ENCODE measurements around the gene ORMDL3. TPM values are rescaled to one million over a fixed set of nuclear protein-coding genes. Genes with fewer than 3 reads are reported as not detected.

ORMDL3 gene
- total and polyA plus RNA-seq, 4 experiments from 2014 or later = 79.6 to 161 (median 88.8) TPM

- POLR2A ChIA-PET (ENCODE audit: partially characterized antibody) = interaction anchor here (1.5 kb wide), 1 partner anchor 49 kb away, joined by 3 read pairs; no protein-coding TSS in a partner anchor
- no peaks in the 10 kb centered on the region for H3K27me3 Mint-ChIP-seq
- peaks cover 0 to 2% (median 0%) of the 10 kb centered on the region in 8 donors for H3K9me3 Mint-ChIP-seq
- Histone ChIP-seq H3K36me3 (ENCODE audit: insufficient read depth, low read length) (peaks cover 46% of the 10 kb centered on the region), H3K4me1 (ENCODE audit: insufficient read depth, low read length) (peaks cover 84% of the 10 kb centered on the region), H3K27me3 (ENCODE audit: insufficient read depth, low read length) (no peaks in the 10 kb centered on the region), H3K4me3 (ENCODE audit: low read length in 2 of 2) (no peak overlapping the region), H3K9me3 (ENCODE audit: control insufficient read depth in 1 of 2, low read length in 2 of 2) (no peaks in the 10 kb centered on the region), H3K27ac (ENCODE audit: low read depth, low read length) (peak overlapping the region; percentile 32)
- H3K4me1 Mint-ChIP-seq = peaks cover 37 to 88% (median 74%) of the 10 kb centered on the region in 4 donors
- H3K27ac Mint-ChIP-seq = peak overlapping the region; percentile 72 to 90 (median 82)
- DNase-seq = no peak
- peaks cover 42 to 57% of the 10 kb centered on the region in 2 donors for H3K36me3 Mint-ChIP-seq
- CTCF ChIA-PET (ENCODE audit: partially characterized antibody) = interaction anchor here (1.5 kb wide), 1 partner anchor 59 kb away, joined by 7 read pairs; the partner anchor contains the start of gene PSMD3
- intact Hi-C loops (cut with micrococcal nuclease) = no loop called here
- peak overlapping the region in 4 of 8 donors; percentile 22 to 68 (median 50) for H3K4me3 Mint-ChIP-seq
These were observed 6.1 kb downstream of the ORMDL3 start for GRCh38 chr17:39921323-39921722.

GRCh38 chr17:39920218-39921210, 6.9 kb downstream of the ORMDL3 start:
- H3K27ac Mint-ChIP-seq = peak overlapping the region; percentile 72 to 90 (median 82)
- Histone ChIP-seq H3K4me1 (ENCODE audit: insufficient read depth, low read length) (peaks cover 76% of the 10 kb centered on the region), H3K9me3 (ENCODE audit: control insufficient read depth in 1 of 2, low read length in 2 of 2) (no peaks in the 10 kb centered on the region), H3K27me3 (ENCODE audit: insufficient read depth, low read length) (no peaks in the 10 kb centered on the region), H3K4me3 (ENCODE audit: low read length in 2 of 2) (no peak overlapping the region), H3K36me3 (ENCODE audit: insufficient read depth, low read length) (peaks cover 46% of the 10 kb centered on the region), H3K27ac (ENCODE audit: low read depth, low read length) (peak overlapping the region; percentile 32)
- intact Hi-C loops (cut with micrococcal nuclease) = no loop called here
- ChIA-PET CTCF (ENCODE audit: partially characterized antibody) (interaction anchor here (0.6 kb wide), 1 partner anchor 320 kb away, joined by 3 read pairs; no protein-coding TSS in a partner anchor), POLR2A (ENCODE audit: partially characterized antibody) (no interaction called here)
- H3K4me3 Mint-ChIP-seq = peak overlapping the region in 5 of 8 donors; percentile 22 to 68 (median 57)
- H3K36me3 Mint-ChIP-seq = peaks cover 46 to 57% of the 10 kb centered on the region in 2 donors
- H3K27me3 Mint-ChIP-seq = no peaks in the 10 kb centered on the region
- peak in 3 of 5 donors; percentile 17 to 58 (median 32) for DNase-seq
- no peaks in the 10 kb centered on the region for H3K9me3 Mint-ChIP-seq
- H3K4me1 Mint-ChIP-seq = peaks cover 33 to 80% (median 69%) of the 10 kb centered on the region in 4 donors

- intact Hi-C loops (cut with micrococcal nuclease) = no loop called here
- no peaks in the 10 kb centered on the region for H3K27me3 ChIP-seq (ENCODE audit: insufficient read depth, low read length)
- H3K4me3 ChIP-seq (ENCODE audit: low read length in 2 of 2) = no peak overlapping the region
- peaks cover 24 to 67% (median 55%) of the 10 kb centered on the region in 4 donors for H3K4me1 Mint-ChIP-seq
- no peaks in the 10 kb centered on the region for H3K27me3 Mint-ChIP-seq
- H3K36me3 ChIP-seq (ENCODE audit: insufficient read depth, low read length) = peaks cover 45% of the 10 kb centered on the region
- no peaks in the 10 kb centered on the region for H3K9me3 Mint-ChIP-seq
- peak overlapping the region in 3 of 7 donors; percentile 29 to 83 (median 79) for H3K27ac Mint-ChIP-seq
- no peak for DNase-seq
- H3K36me3 Mint-ChIP-seq = peaks cover 49 to 59% of the 10 kb centered on the region in 2 donors
- no peak overlapping the region for H3K27ac ChIP-seq (ENCODE audit: low read depth, low read length)
- POLR2A ChIA-PET (ENCODE audit: partially characterized antibody) = interaction anchor here (1.3 to 2.7 kb wide), 2 partner anchors 8 to 43 kb away, joined by 3 to 13 read pairs; partner anchors contain the start of genes LRRC3C and ORMDL3
- H3K4me1 ChIP-seq (ENCODE audit: insufficient read depth, low read length) = peaks cover 62% of the 10 kb centered on the region
- H3K9me3 ChIP-seq (ENCODE audit: control insufficient read depth in 1 of 2, low read length in 2 of 2) = no peaks in the 10 kb centered on the region
- H3K4me3 Mint-ChIP-seq = peak overlapping the region in 4 of 8 donors; percentile 35 to 70 (median 44)
- CTCF ChIA-PET (ENCODE audit: partially characterized antibody) = no interaction called here
These were observed 8.2 kb downstream of the ORMDL3 start for GRCh38 chr17:39919087-39919683.

- H3K4me3 ChIP-seq (ENCODE audit: low read length in 2 of 2) = no peak overlapping the region
- H3K36me3 Mint-ChIP-seq = peaks cover 49 to 55% of the 10 kb centered on the region in 2 donors
- peaks cover 20 to 49% (median 39%) of the 10 kb centered on the region in 4 donors for H3K4me1 Mint-ChIP-seq
- H3K36me3 ChIP-seq (ENCODE audit: insufficient read depth, low read length) = peaks cover 22% of the 10 kb centered on the region
- H3K27me3 ChIP-seq (ENCODE audit: insufficient read depth, low read length) = no peaks in the 10 kb centered on the region
- intact Hi-C loops (cut with micrococcal nuclease) = no loop called here
- no peak overlapping the region for H3K4me3 Mint-ChIP-seq
- CTCF ChIA-PET (ENCODE audit: partially characterized antibody) = no interaction called here
- POLR2A ChIA-PET (ENCODE audit: partially characterized antibody) = interaction anchor here (2.7 kb wide), 1 partner anchor 10 kb away, joined by 13 read pairs; the partner anchor contains the start of genes LRRC3C and ORMDL3
- H3K4me1 ChIP-seq (ENCODE audit: insufficient read depth, low read length) = peaks cover 40% of the 10 kb centered on the region
- H3K27me3 Mint-ChIP-seq = no peaks in the 10 kb centered on the region
- no peaks in the 10 kb centered on the region for H3K9me3 ChIP-seq (ENCODE audit: control insufficient read depth in 1 of 2, low read length in 2 of 2)
- peak overlapping the region in 4 of 7 donors; percentile 3 to 39 (median 24) for H3K27ac Mint-ChIP-seq
- H3K9me3 Mint-ChIP-seq = no peaks in the 10 kb centered on the region
- no peak overlapping the region for H3K27ac ChIP-seq (ENCODE audit: low read depth, low read length)
- DNase-seq = no peak
These were observed 10.5 kb downstream of the ORMDL3 start for GRCh38 chr17:39916918-39917317.

- intact Hi-C loops (cut with micrococcal nuclease) = no loop called here
- no peak for DNase-seq
- Histone ChIP-seq H3K36me3 (ENCODE audit: insufficient read depth, low read length) (peaks cover 11% of the 10 kb centered on the region), H3K27me3 (ENCODE audit: insufficient read depth, low read length) (no peaks in the 10 kb centered on the region), H3K4me3 (ENCODE audit: low read length in 2 of 2) (no peak overlapping the region), H3K9me3 (ENCODE audit: control insufficient read depth in 1 of 2, low read length in 2 of 2) (no peaks in the 10 kb centered on the region), H3K27ac (ENCODE audit: low read depth, low read length) (no peak overlapping the region), H3K4me1 (ENCODE audit: insufficient read depth, low read length) (peaks cover 26% of the 10 kb centered on the region)
- Mint-ChIP-seq H3K4me1 (peaks cover 16 to 36% (median 26%) of the 10 kb centered on the region in 4 donors), H3K4me3 (no peak overlapping the region), H3K27me3 (no peaks in the 10 kb centered on the region), H3K27ac (no peak overlapping the region), H3K9me3 (no peaks in the 10 kb centered on the region), H3K36me3 (peaks cover 50 to 54% of the 10 kb centered on the region in 2 donors)
- CTCF ChIA-PET (ENCODE audit: partially characterized antibody) = no interaction called here
- POLR2A ChIA-PET (ENCODE audit: partially characterized antibody) = interaction anchor here (1.4 kb wide), 1 partner anchor 11 kb away, joined by 6 read pairs; no protein-coding TSS in a partner anchor
These were observed 11.8 kb downstream of the ORMDL3 start for GRCh38 chr17:39915559-39915958.

GRCh38 chr17:39913989-39914388, 13.4 kb downstream of the ORMDL3 start:
- peaks cover 49 to 55% of the 10 kb centered on the region in 2 donors for H3K36me3 Mint-ChIP-seq
- H3K36me3 ChIP-seq (ENCODE audit: insufficient read depth, low read length) = peaks cover 8% of the 10 kb centered on the region
- H3K4me3 ChIP-seq (ENCODE audit: low read length in 2 of 2) = no peak overlapping the region
- no peaks in the 10 kb centered on the region for H3K9me3 Mint-ChIP-seq
- H3K27me3 ChIP-seq (ENCODE audit: insufficient read depth, low read length) = no peaks in the 10 kb centered on the region
- no peak for DNase-seq
- peak overlapping the region in 2 of 7 donors; percentile 19 to 22 for H3K27ac Mint-ChIP-seq
- H3K27me3 Mint-ChIP-seq = no peaks in the 10 kb centered on the region
- peaks cover 12 to 25% (median 18%) of the 10 kb centered on the region in 4 donors for H3K4me1 Mint-ChIP-seq
- no peak overlapping the region for H3K4me3 Mint-ChIP-seq
- ChIA-PET CTCF (ENCODE audit: partially characterized antibody) (no interaction called here), POLR2A (ENCODE audit: partially characterized antibody) (no interaction called here)
- no peaks in the 10 kb centered on the region for H3K9me3 ChIP-seq (ENCODE audit: control insufficient read depth in 1 of 2, low read length in 2 of 2)
- H3K4me1 ChIP-seq (ENCODE audit: insufficient read depth, low read length) = peaks cover 14% of the 10 kb centered on the region
- no peak overlapping the region for H3K27ac ChIP-seq (ENCODE audit: low read depth, low read length)
- intact Hi-C loops (cut with micrococcal nuclease) = no loop called here

Measured in CD4-positive, alpha-beta memory T cell (primary cell).